Body of pancreas (tissue), 4 donors: ENCODE measurements around the gene OVCH1. TPM values are rescaled to one million over a fixed set of nuclear protein-coding genes. Genes with fewer than 3 reads are reported as not detected.
"Not testable (repeated sequence)": the region's sequence is repeated elsewhere in the genome, so short reads cannot be mapped to it uniquely, and the experiment has no call there.

ENCODE experiments used
- ATAC-seq: fragments of 150-250 bp; one replicate; pipeline ENCODE4 v1.9.1; 2016
- DNase-seq, 4 donors: peaks; one replicate each; pipeline ENCODE4 v3.0.0-alpha.2; 2019
- H3K27ac ChIP-seq, 4 donors: fragments of 200-600 bp; sonication (generic); 1 replicate in 3 of 4; 2 replicates in 1 of 4; pipeline versions ENCODE4 v1.5.1 to v1.6.1; 2016 to 2019; ENCODE audit warnings: mild to moderate bottlenecking in 1 of 4, mixed read lengths in 1 of 4, moderate library complexity in 1 of 4
- H3K27me3 ChIP-seq, 2 donors: fragments of 200-600 bp; sonication (generic); one replicate each; pipeline ENCODE4 v1.6.0; 2016; ENCODE audit warnings: mild to moderate bottlenecking in 1 of 2
- H3K36me3 ChIP-seq, 2 donors: fragments of 200-600 bp; sonication (generic); replicated peaks in 1 of 2; 2 replicates each; pipeline ENCODE4 v1.5.1; 2016; ENCODE audit warnings: low read depth in 2 of 2; ENCODE audit not compliant: insufficient read depth in 1 of 2
- H3K4me1 ChIP-seq: fragments of 200-600 bp; sonication (generic); one replicate; pipeline ENCODE4 v1.6.0; 2016
- H3K4me3 ChIP-seq, 2 donors: fragments of 200-600 bp; sonication (generic); 1 replicate in 1 of 2; 2 replicates in 1 of 2; pipeline ENCODE4 v1.5.1; 2016 to 2019
- H3K9me3 ChIP-seq, 3 donors: fragments of 200-600 bp; sonication (generic); 1 replicate in 2 of 3; 2 replicates in 1 of 3; pipeline ENCODE4 v1.5.1; 2016
- POLR2A ChIP-seq, 3 donors: fragments of 450-650 bp; IDR thresholded peaks; one replicate each; pipeline ENCODE4 v1.6.1; 2016; ENCODE audit warnings: antibody characterized with exemption in 3 of 3, mild to moderate bottlenecking in 2 of 3
- WGBS, 2 donors: methylation state at CpG; one replicate each; pipeline ENCODE4 v1.1.5; 2017; 5-methylcytosine and 5-hydroxymethylcytosine counted together
- intact Hi-C: fragments of 100-400 bp; cut with DNase I; formaldehyde crosslinking; loops from one replicate; pipeline ENCODE4 v1.15.1; 2023
- total RNA-seq, 2 donors: library from RNA; depleted of rRNA; stranded (reverse); fragments of >200 nt; gene quantifications; one replicate each; pipeline ENCODE4 v1.1.0, GENCODE V29; 2016
- TF ChIP-seq, protein P1 (sequence below), 7 experiments: fragments of 450-650 bp in 4 of 7; fragments of 200-600 bp in 3 of 7; sonication (generic) in 3 of 7; IDR thresholded peaks; one replicate each; pipeline ENCODE4 v1.5.1; 2016 to 2019; ENCODE audit warnings: antibody characterized with exemption in 7 of 7

Gene OVCH1
- total RNA-seq, 2 donors from 2014 or later: 0.52 TPM; not detected in 1

DNA sequence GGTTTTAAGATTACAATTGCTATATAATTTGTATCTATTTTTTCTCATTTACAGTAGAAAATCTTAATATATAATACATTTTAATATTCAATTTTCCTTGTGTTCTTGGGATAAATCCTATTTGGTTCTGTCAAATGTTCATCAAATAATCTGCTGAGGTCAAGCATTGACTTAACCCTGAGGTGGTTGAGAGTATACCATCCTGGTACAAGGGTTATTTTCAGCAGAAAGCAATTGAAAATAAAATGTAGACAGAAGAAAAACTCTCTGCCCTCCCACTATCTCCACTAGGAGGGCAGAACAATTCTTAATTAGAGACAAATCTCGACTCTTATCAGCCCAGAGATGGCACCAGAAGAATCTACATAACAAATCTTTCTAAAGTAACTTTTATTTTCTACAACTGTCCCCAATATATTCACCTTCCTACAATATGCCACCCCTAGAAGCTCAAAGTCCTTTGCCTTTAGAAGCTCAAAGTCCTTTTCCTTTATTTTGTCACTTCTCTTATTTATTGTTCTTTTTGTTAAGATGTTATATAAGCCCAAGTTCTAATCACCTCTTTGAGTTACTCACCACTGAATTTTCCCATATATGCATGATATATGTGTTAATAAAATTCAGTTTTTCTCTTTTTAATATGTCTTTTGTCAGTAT, 58.6 kb downstream of the OVCH1 start:
- WGBS, 2 donors: 60 to 62% methylated on average over 1 of the region's 1 CpG
- H3K9me3 ChIP-seq: no peaks in the 10 kb centered on the region
- no peaks in the 10 kb centered on the region for H3K36me3 ChIP-seq
- DNase-seq: no peak
- intact Hi-C loops: no loop called here
- no peak for ATAC-seq
- H3K27ac ChIP-seq: no peak overlapping the region
- H3K27me3 ChIP-seq: no peaks in the 10 kb centered on the region
- no peak for TF ChIP-seq POLR2A (IDR thresholded peaks at IDR 0.05)
- TF ChIP-seq, protein P1, sequence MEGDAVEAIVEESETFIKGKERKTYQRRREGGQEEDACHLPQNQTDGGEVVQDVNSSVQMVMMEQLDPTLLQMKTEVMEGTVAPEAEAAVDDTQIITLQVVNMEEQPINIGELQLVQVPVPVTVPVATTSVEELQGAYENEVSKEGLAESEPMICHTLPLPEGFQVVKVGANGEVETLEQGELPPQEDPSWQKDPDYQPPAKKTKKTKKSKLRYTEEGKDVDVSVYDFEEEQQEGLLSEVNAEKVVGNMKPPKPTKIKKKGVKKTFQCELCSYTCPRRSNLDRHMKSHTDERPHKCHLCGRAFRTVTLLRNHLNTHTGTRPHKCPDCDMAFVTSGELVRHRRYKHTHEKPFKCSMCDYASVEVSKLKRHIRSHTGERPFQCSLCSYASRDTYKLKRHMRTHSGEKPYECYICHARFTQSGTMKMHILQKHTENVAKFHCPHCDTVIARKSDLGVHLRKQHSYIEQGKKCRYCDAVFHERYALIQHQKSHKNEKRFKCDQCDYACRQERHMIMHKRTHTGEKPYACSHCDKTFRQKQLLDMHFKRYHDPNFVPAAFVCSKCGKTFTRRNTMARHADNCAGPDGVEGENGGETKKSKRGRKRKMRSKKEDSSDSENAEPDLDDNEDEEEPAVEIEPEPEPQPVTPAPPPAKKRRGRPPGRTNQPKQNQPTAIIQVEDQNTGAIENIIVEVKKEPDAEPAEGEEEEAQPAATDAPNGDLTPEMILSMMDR (IDR thresholded peaks at IDR 0.05): no peak
- H3K4me3 ChIP-seq: no peak overlapping the region
- peaks cover 15% of the 10 kb centered on the region for H3K4me1 ChIP-seq

DNA sequence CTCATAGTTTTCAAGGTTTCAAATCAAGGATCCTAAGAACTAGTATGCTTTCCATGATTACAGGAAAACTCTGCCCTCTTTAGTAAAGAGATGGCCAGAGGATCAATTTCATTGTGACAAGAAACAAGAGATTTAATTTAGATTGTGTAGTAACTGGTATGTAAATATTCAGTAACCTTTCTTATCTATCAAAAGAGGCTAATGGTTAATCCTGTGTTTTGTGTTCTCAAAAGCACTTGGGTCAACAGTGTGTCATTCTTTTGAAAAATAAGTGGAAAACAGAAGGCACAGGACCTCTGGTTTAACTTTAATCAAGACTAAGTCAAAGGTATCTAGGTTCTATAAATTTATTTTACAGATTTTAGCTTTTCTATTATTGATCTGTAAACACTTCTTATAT, 59.9 kb downstream of the OVCH1 start:
- Histone ChIP-seq H3K9me3 (no peaks in the 10 kb centered on the region), H3K4me1 (peaks cover 15% of the 10 kb centered on the region), H3K27me3 (no peaks in the 10 kb centered on the region), H3K27ac (peak overlapping the region in 2 of 4 donors; percentile 5 to 10), H3K4me3 (no peak overlapping the region), H3K36me3 (no peaks in the 10 kb centered on the region)
- intact Hi-C loops: no loop called here
- peak; percentile 69 for ATAC-seq
- TF ChIP-seq POLR2A (IDR thresholded peaks at IDR 0.05): no peak
- TF ChIP-seq, protein P1 (IDR thresholded peaks at IDR 0.05): no peak
- no peak for DNase-seq

DNA sequence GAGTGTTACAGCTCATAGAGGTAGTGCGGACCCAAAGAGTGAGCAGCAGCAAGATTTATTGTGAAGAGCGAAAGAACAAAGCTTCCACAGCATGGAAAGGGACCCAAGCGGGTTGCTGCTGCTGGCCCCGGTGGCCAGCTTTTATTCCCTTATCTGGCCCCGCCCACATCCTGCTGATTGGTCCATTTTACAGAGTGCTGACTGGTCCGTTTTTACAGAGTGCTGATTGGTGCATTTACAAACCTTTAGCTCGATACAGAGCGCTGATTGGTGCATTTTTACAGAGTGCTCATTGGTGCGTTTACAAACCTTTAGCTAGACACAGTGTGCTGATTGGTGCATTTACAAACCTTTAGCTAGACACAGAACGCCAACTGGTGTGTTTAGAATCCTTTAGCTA, 60.7 kb downstream of the OVCH1 start:
- DNase-seq, ATAC-seq, H3K4me3 ChIP-seq, intact Hi-C loops, H3K9me3 ChIP-seq, H3K27ac ChIP-seq, H3K36me3 ChIP-seq, H3K27me3 ChIP-seq: not testable (repeated sequence)
- WGBS, 2 donors: 93% methylated on average over 10 of the region's 10 CpGs
- H3K4me1 ChIP-seq: peaks cover 15% of the 10 kb centered on the region

DNA sequence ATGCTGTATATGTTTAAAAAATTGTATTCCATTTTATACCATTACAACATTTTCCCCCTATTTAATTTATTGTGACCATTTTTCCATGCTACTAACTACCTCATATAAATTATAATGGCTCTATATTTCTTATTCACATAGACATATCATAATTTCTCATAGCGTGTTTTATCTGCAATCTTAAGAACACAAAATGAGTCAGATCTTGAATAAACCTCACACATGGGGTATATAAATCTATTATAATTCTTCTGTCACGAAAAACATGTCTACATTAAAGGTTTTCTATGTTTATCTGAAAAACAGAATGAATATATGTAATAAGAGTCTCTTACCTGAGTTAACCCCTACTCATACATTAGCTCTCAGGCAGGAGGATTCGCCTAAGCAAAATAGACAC, 66.0 kb downstream of the OVCH1 start:
- intact Hi-C loops: no loop called here
- no peak for TF ChIP-seq POLR2A (IDR thresholded peaks at IDR 0.05)
- TF ChIP-seq, protein P1 (IDR thresholded peaks at IDR 0.05): no peak
- peaks cover 9% of the 10 kb centered on the region for H3K4me1 ChIP-seq
- no peaks in the 10 kb centered on the region for H3K27me3 ChIP-seq
- no peak overlapping the region for H3K4me3 ChIP-seq
- no peaks in the 10 kb centered on the region for H3K36me3 ChIP-seq
- no peaks in the 10 kb centered on the region for H3K9me3 ChIP-seq
- WGBS, 2 donors: 49 to 69% methylated on average over 3 of the region's 3 CpGs
- no peak for DNase-seq
- ATAC-seq: no peak
- no peak overlapping the region for H3K27ac ChIP-seq

DNA sequence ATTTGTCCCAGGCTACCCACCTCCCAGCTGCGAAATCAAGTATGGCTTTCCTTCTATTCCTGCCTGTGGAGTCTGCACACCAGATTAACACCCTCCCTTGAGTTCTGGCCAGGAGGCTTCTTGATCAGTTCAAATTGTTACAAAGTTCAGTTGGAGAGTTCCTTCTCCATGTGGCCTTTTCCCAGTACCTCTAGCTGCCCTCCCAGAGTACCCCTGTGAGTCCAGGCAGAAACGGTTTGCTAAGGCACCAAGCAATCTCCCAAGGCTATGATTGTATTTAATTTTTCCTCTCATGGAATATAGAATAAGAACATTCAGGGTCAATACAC, 66.8 kb downstream of the OVCH1 start:
- Histone ChIP-seq H3K27me3 (no peaks in the 10 kb centered on the region), H3K4me1 (peaks cover 9% of the 10 kb centered on the region), H3K4me3 (no peak overlapping the region), H3K36me3 (no peaks in the 10 kb centered on the region), H3K9me3 (no peaks in the 10 kb centered on the region), H3K27ac (peak overlapping the region in 3 of 4 donors; percentile 48 to 53 (median 51))
- 16 to 28% methylated on average over 2 of the region's 2 CpGs for WGBS, 2 donors
- intact Hi-C loops: no loop called here
- ATAC-seq (peak; percentile 47), DNase-seq (peak in 3 of 4 donors; percentile 20 to 62 (median 48))
- no peak for TF ChIP-seq POLR2A (IDR thresholded peaks at IDR 0.05)
- TF ChIP-seq, protein P1 (IDR thresholded peaks at IDR 0.05): no peak
